ENCODE measurements around the gene ELAVL4. TPM values are rescaled to one million over a fixed set of nuclear protein-coding genes. Genes with fewer than 3 reads are reported as not detected.

The ELAVL4 gene
- total RNA-seq, 1 experiment from 2014 or later = not detected

GRCh38 chr1:50177994-50178393, 69.3 kb downstream of the ELAVL4 start:
- DNase-seq (ENCODE audit: low read depth) = no peak

GRCh38 chr1:50179639-50180038, 70.9 kb downstream of the ELAVL4 start:
- DNase-seq (ENCODE audit: low read depth) = no peak

- no peak for DNase-seq (ENCODE audit: low read depth)
Measured at GRCh38 chr1:50180367-50180766, 71.6 kb downstream of the ELAVL4 start.

- DNase-seq (ENCODE audit: low read depth) = no peak
Measured at GRCh38 chr1:50181027-50181663, 72.4 kb downstream of the ELAVL4 start.

GRCh38 chr1:50183378-50184133, 74.8 kb downstream of the ELAVL4 start:
- DNase-seq (ENCODE audit: low read depth) = no peak

GRCh38 chr1:50189369-50189768, 80.6 kb downstream of the ELAVL4 start:
- no peak for DNase-seq (ENCODE audit: low read depth)

- DNase-seq (ENCODE audit: low read depth) = no peak
Measured at GRCh38 chr1:50193002-50193401, 84.3 kb downstream of the ELAVL4 start.

GRCh38 chr1:50195205-50195604, 86.5 kb downstream of the ELAVL4 start:
- no peak for DNase-seq (ENCODE audit: low read depth)

- DNase-seq (ENCODE audit: low read depth) = no peak
Measured at GRCh38 chr1:50196081-50196480, 87.4 kb downstream of the ELAVL4 start.

- DNase-seq (ENCODE audit: low read depth) = no peak
Measured at GRCh38 chr1:50197216-50197615, 88.5 kb downstream of the ELAVL4 start.

- DNase-seq (ENCODE audit: low read depth) = peak; percentile 2
Measured at GRCh38 chr1:50208315-50208714, 99.6 kb downstream of the ELAVL4 start.

GRCh38 chr1:50208756-50209155, 100.0 kb downstream of the ELAVL4 start:
- DNase-seq (ENCODE audit: low read depth) = no peak

- no peak for DNase-seq (ENCODE audit: low read depth)
Measured at GRCh38 chr1:50209749-50210148, 101.0 kb downstream of the ELAVL4 start.

GRCh38 chr1:50213505-50213904, 104.8 kb downstream of the ELAVL4 start:
- DNase-seq (ENCODE audit: low read depth) = no peak

- no peak for DNase-seq (ENCODE audit: low read depth)
Measured at GRCh38 chr1:50214717-50215116, 106.0 kb downstream of the ELAVL4 start.

GRCh38 chr1:50218344-50219120, 109.8 kb downstream of the ELAVL4 start:
- no peak for DNase-seq (ENCODE audit: low read depth)

- DNase-seq (ENCODE audit: low read depth) = no peak
Measured at GRCh38 chr1:50228871-50229384, 120.2 kb downstream of the ELAVL4 start.

- DNase-seq (ENCODE audit: low read depth) = no peak
Measured at GRCh38 chr1:50231209-50231608, 122.5 kb downstream of the ELAVL4 start.

GRCh38 chr1:50232336-50232735, 123.6 kb downstream of the ELAVL4 start:
- no peak for DNase-seq (ENCODE audit: low read depth)

- no peak for DNase-seq (ENCODE audit: low read depth)
Measured at GRCh38 chr1:50236656-50237055, 127.9 kb downstream of the ELAVL4 start.

GRCh38 chr1:50237056-50237455, 128.3 kb downstream of the ELAVL4 start:
- no peak for DNase-seq (ENCODE audit: low read depth)

GRCh38 chr1:50243939-50244338, 135.2 kb downstream of the ELAVL4 start:
- DNase-seq (ENCODE audit: low read depth) = no peak
